ENCODE results near the gene LHFPL6.

GRCh38 chr13:39311619-39312018 lies 291.4 kb downstream of the LHFPL6 start:
- no peak for TF ChIP-seq CTCF (IDR thresholded peaks at IDR 0.05 in 8 of 11, conservative IDR thresholded peaks at IDR 0.05 in 3 of 11)
- TF ChIP-seq POLR2A (IDR thresholded peaks at IDR 0.05), result no peak
- no peak for TF ChIP-seq POLR2AphosphoS5 (IDR thresholded peaks at IDR 0.05)
